AG10803 (cell line): Measurements from ENCODE around the gene ASXL1.

ENCODE experiments used
- DNase-seq: peaks from one replicate; pipeline ENCODE4 v3.0.0; 2010; ENCODE audit warnings: low read depth
- H3K4me3 ChIP-seq: 2 replicates; pipeline ENCODE4 v1.5.1; 2011; ENCODE audit warnings: mild to moderate bottlenecking, low read length, control low read depth
- TF ChIP-seq, protein P1 (sequence below): conservative IDR thresholded peaks from 2 replicates; pipeline ENCODE4 v1.5.1; 2011; ENCODE audit warnings: mild to moderate bottlenecking, low read length, control low read depth, inconsistent platforms

The ASXL1 gene

GRCh38 chr20:32455901-32456701 is 98.0 kb downstream of the ASXL1 start:
- TF ChIP-seq, protein P1, sequence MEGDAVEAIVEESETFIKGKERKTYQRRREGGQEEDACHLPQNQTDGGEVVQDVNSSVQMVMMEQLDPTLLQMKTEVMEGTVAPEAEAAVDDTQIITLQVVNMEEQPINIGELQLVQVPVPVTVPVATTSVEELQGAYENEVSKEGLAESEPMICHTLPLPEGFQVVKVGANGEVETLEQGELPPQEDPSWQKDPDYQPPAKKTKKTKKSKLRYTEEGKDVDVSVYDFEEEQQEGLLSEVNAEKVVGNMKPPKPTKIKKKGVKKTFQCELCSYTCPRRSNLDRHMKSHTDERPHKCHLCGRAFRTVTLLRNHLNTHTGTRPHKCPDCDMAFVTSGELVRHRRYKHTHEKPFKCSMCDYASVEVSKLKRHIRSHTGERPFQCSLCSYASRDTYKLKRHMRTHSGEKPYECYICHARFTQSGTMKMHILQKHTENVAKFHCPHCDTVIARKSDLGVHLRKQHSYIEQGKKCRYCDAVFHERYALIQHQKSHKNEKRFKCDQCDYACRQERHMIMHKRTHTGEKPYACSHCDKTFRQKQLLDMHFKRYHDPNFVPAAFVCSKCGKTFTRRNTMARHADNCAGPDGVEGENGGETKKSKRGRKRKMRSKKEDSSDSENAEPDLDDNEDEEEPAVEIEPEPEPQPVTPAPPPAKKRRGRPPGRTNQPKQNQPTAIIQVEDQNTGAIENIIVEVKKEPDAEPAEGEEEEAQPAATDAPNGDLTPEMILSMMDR, result no peak
- no peak for DNase-seq
- H3K4me3 ChIP-seq, result no peak overlapping the region

- TF ChIP-seq, protein P1, result peak; percentile 55
- peak overlapping the region; percentile 59 for H3K4me3 ChIP-seq
- peak; percentile 12 for DNase-seq
Measured at GRCh38 chr20:32456869-32457478, 98.8 kb downstream of the ASXL1 start.

DNA sequence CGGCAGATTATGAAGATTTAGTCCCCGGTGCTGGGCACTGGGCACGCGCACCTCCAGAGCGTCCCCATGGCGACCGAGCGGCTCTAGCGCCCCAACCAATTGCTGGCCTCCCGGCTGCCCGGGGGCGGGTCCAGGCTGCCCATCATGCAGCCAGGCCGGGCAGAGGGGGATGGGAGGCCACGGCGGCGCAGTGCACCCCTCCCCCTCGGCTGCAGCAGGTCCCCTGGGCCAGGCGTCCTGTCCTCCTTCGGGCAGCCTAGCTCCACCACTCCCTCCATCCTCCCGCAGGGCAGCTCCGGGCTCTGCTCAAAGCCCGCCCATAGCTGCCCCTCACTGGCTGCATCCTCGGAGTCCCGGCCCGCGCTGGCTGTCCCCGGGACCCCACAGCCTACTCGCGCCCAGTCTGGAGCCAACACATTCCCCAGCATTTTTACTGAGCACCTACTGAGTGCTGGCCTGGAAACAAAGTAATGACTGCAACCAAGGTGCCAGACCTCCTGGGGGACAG is 99.4 kb downstream of the ASXL1 start:
- TF ChIP-seq, protein P1, result no peak
- DNase-seq, result peak; percentile 48
- peak overlapping the region; percentile 59 for H3K4me3 ChIP-seq

- TF ChIP-seq, protein P1, result no peak
- no peak overlapping the region for H3K4me3 ChIP-seq
- DNase-seq, result no peak
Measured at GRCh38 chr20:32458061-32458836, 100.1 kb downstream of the ASXL1 start.

- TF ChIP-seq, protein P1, result no peak
- DNase-seq, result no peak
- H3K4me3 ChIP-seq, result no peak overlapping the region
Measured at GRCh38 chr20:32458837-32459220, 100.7 kb downstream of the ASXL1 start.

DNA sequence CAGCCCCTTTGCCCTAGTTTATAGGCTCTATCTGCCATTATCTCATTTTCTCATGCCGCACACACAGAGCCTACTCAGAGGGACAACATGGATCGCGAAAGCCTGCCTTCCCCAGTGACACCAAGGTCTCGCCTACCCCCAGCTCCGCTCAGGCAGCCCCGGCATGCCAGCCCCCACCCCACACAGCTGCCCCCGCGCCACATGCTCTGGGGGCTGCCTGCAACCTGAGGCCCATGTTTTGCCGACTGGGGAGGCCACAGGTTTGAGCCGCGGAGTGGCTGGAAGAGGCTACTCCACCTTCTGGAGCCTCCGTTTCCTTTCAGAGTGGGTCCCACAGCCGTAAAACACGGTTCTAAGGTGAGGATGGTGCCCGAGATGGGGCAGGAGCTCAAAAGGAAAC is 102.1 kb downstream of the ASXL1 start:
- DNase-seq, result no peak
- no peak overlapping the region for H3K4me3 ChIP-seq
- TF ChIP-seq, protein P1, result no peak
